Fibroblast of mammary gland (primary cell): ENCODE measurements around the gene MORN4.
"Not testable (repeated sequence)": the region's sequence is repeated elsewhere in the genome, so short reads cannot be mapped to it uniquely, and the experiment has no call there.

ENCODE experiments used
- DNase-seq: peaks from one replicate; pipeline ENCODE4 v3.0.0-alpha.2; 2010; ENCODE audit warnings: low read depth
- H3K4me3 ChIP-seq: 2 replicates; pipeline ENCODE4 v1.5.1; 2011; ENCODE audit warnings: low read depth, mild to moderate bottlenecking, low read length, moderate library complexity; ENCODE audit not compliant: control insufficient read depth
- CTCF ChIP-seq: conservative IDR thresholded peaks from 2 replicates; pipeline ENCODE4 v1.5.1; 2011; ENCODE audit warnings: low read depth, low read length, inconsistent platforms; ENCODE audit not compliant: control insufficient read depth, insufficient read depth

The MORN4 gene

GRCh38 chr10:97580421-97581367 lies 52.6 kb downstream of the MORN4 start:
- no peak for TF ChIP-seq CTCF
- H3K4me3 ChIP-seq: no peak overlapping the region
- no peak for DNase-seq

- peak overlapping the region; percentile 29 for H3K4me3 ChIP-seq
- no peak for TF ChIP-seq CTCF
- DNase-seq: no peak
These were observed 55.0 kb downstream of the MORN4 start for GRCh38 chr10:97578171-97578844.

GRCh38 chr10:97577701-97578100 lies 55.6 kb downstream of the MORN4 start:
- no peak for TF ChIP-seq CTCF
- H3K4me3 ChIP-seq: no peak overlapping the region
- DNase-seq: no peak

- DNase-seq, H3K4me3 ChIP-seq: not testable (repeated sequence)
These were observed 56.8 kb downstream of the MORN4 start for GRCh38 chr10:97576487-97576886.

GRCh38 chr10:97575127-97575668 lies 58.1 kb downstream of the MORN4 start:
- TF ChIP-seq CTCF: no peak
- H3K4me3 ChIP-seq: no peak overlapping the region
- no peak for DNase-seq

GRCh38 chr10:97574374-97575126 lies 58.8 kb downstream of the MORN4 start:
- DNase-seq: peak; percentile 42
- no peak for TF ChIP-seq CTCF
- H3K4me3 ChIP-seq: no peak overlapping the region
